Esophagus squamous epithelium (tissue), 5 donors: ENCODE data around the gene RNF150. TPM values are rescaled to one million over a fixed set of nuclear protein-coding genes. Genes with fewer than 3 reads are reported as not detected.

ENCODE experiments used
- DNase-seq: peaks from one replicate; lab custom pipeline; 2025; lab: John Stamatoyannopoulos, UW
- H3K27ac ChIP-seq, 4 donors: fragments of 200-600 bp; sonication (generic); one replicate each; pipeline ENCODE4 v1.5.1; 2016 to 2019; ENCODE audit warnings: mild to moderate bottlenecking in 1 of 4
- H3K27me3 ChIP-seq, 4 donors: fragments of 200-600 bp; sonication (generic); 1 replicate in 3 of 4; 2 replicates in 1 of 4; pipeline versions ENCODE4 v1.5.1 to v1.6.0; 2017 to 2021; ENCODE audit warnings: antibody characterized with exemption in 1 of 4
- H3K36me3 ChIP-seq, 3 donors: fragments of 200-600 bp; sonication (generic); one replicate each; pipeline ENCODE4 v1.5.1; 2016 to 2019
- H3K4me1 ChIP-seq, 3 donors: fragments of 200-600 bp; sonication (generic); one replicate each; pipeline ENCODE4 v1.5.1; 2017 to 2019
- H3K4me3 ChIP-seq, 4 donors: fragments of 200-600 bp; sonication (generic); 1 replicate in 3 of 4; 2 replicates in 1 of 4; pipeline ENCODE4 v1.5.1; 2016 to 2019; ENCODE audit warnings: mild to moderate bottlenecking in 2 of 4, moderate library complexity in 1 of 4
- H3K9me3 ChIP-seq, 3 donors: fragments of 200-600 bp; sonication (generic); one replicate each; pipeline ENCODE4 v1.5.1; 2016 to 2019
- CTCF ChIP-seq, 6 experiments: fragments of 450-650 bp in 4 of 6; fragments of 200-600 bp in 2 of 6; sonication (generic) in 2 of 6; IDR thresholded peaks; one replicate each; pipeline ENCODE4 v1.5.1; 2016 to 2019; ENCODE audit warnings: antibody characterized with exemption in 6 of 6, mild to moderate bottlenecking in 4 of 6, moderate library complexity in 4 of 6
- POLR2A ChIP-seq, 4 donors: fragments of 450-650 bp; IDR thresholded peaks; one replicate each; pipeline ENCODE4 v1.6.1; 2017; ENCODE audit warnings: antibody characterized with exemption in 4 of 4, mild to moderate bottlenecking in 4 of 4, moderate library complexity in 3 of 4
- WGBS, 2 donors: methylation state at CpG; one replicate each; pipeline ENCODE4 v1.1.5; 2018; 5-methylcytosine and 5-hydroxymethylcytosine counted together
- intact Hi-C: fragments of 100-400 bp; cut with DNase I; formaldehyde crosslinking; loops from one replicate; pipeline ENCODE4 v1.15.0; 2022
- total RNA-seq, 4 donors: library from RNA; depleted of rRNA; stranded (reverse); fragments of >200 nt; gene quantifications; one replicate each; pipeline ENCODE4 v1.1.0, GENCODE V29; 2016
- donor health status: DM: yes; HTN: yes; CAD: no.

The RNF150 gene
- total RNA-seq, 4 donors from 2014 or later = 0.23 to 6.7 (median 4.5) TPM

DNA sequence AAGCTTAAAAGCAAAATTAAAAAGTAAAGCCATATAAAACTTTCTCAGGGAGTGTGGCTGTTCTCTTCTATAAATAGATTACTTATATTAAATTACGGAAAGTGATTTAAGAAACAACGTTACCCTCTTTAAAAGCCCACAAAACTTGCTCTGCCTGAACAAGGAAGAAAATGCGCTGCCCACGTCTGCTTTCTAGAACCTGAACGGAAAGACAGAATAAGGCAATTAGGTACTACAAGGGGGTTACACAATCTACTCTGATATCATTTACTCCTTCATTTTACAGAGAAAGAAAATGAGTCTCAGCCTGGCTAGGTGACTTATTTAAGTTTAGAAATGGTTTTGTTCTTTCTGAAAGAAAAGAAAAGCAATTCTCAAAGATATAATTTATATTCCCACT lies 147.2 kb downstream of the RNF150 start:
- TF ChIP-seq CTCF (IDR thresholded peaks at IDR 0.05) (no peak), POLR2A (IDR thresholded peaks at IDR 0.05) (no peak)
- Histone ChIP-seq H3K9me3 (no peaks in the 10 kb centered on the region), H3K4me3 (no peak overlapping the region), H3K36me3 (no peaks in the 10 kb centered on the region), H3K27ac (no peak overlapping the region), H3K4me1 (peaks cover 0 to 10% (median 0%) of the 10 kb centered on the region in 3 donors), H3K27me3 (no peaks in the 10 kb centered on the region)
- WGBS, 2 donors = 74 to 78% methylated on average over 5 of the region's 5 CpGs
- intact Hi-C loops = no loop called here
- DNase-seq = no peak

DNA sequence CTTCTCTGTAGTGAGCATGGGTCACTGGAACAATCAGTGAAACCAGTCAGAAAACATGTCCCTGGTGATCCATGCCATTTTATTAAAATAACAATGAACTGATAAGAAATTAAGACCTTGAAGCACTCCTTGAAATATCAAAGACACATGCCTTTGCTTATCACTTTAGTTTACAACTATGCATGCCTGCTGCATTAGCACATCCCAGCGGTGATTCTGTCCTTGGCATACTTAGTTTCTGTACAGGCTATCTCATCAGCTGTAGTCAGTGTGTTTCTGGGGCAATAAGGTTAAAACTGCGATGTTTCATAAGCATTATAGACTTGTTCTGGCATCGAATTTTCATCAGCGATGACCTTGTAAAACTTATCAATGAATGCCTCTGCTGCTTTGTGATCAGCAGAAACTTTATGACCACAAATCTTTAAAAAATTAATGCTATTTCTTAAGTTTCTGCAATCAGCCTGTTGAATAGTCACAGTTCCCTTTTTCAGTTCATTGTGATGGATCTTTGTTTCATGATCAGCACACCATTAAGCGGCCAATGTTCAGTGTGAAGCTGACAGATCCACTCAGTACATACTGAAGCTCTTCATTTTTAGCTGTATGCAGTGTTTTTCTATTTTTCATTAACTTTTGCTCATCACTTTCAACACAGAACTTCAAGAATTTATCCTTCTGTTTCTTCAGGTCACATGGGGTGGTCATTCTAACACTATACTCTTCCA lies 150.5 kb downstream of the RNF150 start:
- no peak overlapping the region for H3K27ac ChIP-seq
- H3K4me3 ChIP-seq = no peak overlapping the region
- no peaks in the 10 kb centered on the region for H3K27me3 ChIP-seq
- TF ChIP-seq CTCF (IDR thresholded peaks at IDR 0.05) (no peak), POLR2A (IDR thresholded peaks at IDR 0.05) (no peak)
- WGBS, 2 donors = 88 to 91% methylated on average over 5 of the region's 5 CpGs
- H3K36me3 ChIP-seq = no peaks in the 10 kb centered on the region
- H3K4me1 ChIP-seq = peaks cover 0 to 10% (median 0%) of the 10 kb centered on the region in 3 donors
- intact Hi-C loops = no loop called here
- DNase-seq = no peak
- H3K9me3 ChIP-seq = no peaks in the 10 kb centered on the region

DNA sequence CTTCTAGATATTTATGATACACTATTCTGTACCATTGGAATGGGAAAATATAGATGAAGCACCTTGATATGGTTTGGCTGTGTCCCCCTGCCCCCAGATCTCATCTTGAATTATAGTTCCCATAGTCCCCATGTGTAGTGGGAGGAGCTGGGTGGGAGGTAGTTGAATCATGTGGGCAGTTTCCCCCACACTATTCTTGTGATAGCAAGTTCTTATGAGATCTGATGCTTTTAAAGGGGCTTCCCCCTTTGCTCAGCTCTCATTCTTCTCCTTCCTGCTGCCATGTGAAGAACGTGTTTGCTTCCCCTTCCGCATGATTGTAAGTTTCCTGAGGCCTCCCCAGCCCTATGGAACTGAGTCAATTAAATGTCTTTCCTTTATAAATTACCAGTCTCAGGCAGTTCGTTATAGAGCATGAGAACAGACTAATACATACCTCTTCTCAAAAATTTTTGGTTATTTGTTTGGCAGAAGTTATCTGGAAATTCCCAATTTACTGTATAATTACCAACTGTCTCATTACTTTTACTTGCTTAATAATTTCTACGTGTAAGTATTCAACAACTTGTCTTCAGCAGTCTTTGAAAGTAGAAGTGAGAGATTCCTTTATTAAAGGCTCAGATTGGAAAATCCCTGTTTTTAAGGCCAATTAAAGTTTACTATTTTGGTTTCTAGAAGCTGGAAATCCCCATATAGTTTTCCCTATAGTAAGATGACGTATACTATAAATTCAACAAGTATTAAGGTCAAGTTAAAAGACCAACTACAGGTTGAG lies 152.7 kb downstream of the RNF150 start:
- H3K9me3 ChIP-seq = no peaks in the 10 kb centered on the region
- H3K4me1 ChIP-seq = peaks cover 0 to 10% (median 0%) of the 10 kb centered on the region in 3 donors
- no peak overlapping the region for H3K27ac ChIP-seq
- no peaks in the 10 kb centered on the region for H3K36me3 ChIP-seq
- no peak for DNase-seq
- H3K4me3 ChIP-seq = no peak overlapping the region
- intact Hi-C loops = no loop called here
- TF ChIP-seq CTCF (IDR thresholded peaks at IDR 0.05) = no peak
- no peak for TF ChIP-seq POLR2A (IDR thresholded peaks at IDR 0.05)
- WGBS, 2 donors = 33 to 35% methylated on average over 5 of the region's 5 CpGs
- no peaks in the 10 kb centered on the region for H3K27me3 ChIP-seq

DNA sequence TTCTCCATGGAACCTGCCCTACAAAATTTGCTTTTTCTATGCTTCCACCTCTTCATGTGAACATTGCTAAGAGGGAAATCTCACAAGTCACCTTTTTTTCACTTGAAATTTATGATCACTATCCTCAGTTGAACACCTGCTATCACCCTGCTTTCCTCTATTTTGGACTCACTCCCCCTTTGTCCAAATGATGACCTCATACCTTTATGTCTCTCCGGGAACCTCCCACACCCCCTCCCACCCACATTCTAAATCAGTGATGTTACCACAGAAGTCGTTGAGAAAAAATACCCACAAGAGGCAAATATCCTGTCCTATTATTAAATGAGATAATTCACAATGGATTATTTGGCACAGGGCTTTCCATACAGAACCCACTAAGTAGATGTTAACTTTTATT lies 156.5 kb downstream of the RNF150 start:
- Histone ChIP-seq H3K27me3 (no peaks in the 10 kb centered on the region), H3K27ac (no peak overlapping the region), H3K4me3 (no peak overlapping the region), H3K36me3 (no peaks in the 10 kb centered on the region), H3K9me3 (no peaks in the 10 kb centered on the region), H3K4me1 (no peaks in the 10 kb centered on the region)
- WGBS, 2 donors = 60 to 67% methylated on average over 2 of the region's 2 CpGs
- TF ChIP-seq CTCF (IDR thresholded peaks at IDR 0.05) (no peak), POLR2A (IDR thresholded peaks at IDR 0.05) (no peak)
- no peak for DNase-seq
- intact Hi-C loops = no loop called here
